H9 (cell line): ENCODE data around the gene NPAS2. TPM values are rescaled to one million over a fixed set of nuclear protein-coding genes. Genes with fewer than 3 reads are reported as not detected.

Experiments
- DNase-seq: peaks from one replicate; pipeline ENCODE4 v3.0.0-alpha.2; 2017
- H2AFZ ChIP-seq: one replicate; pipeline ENCODE4 v1.6.1; 2013; ENCODE audit warnings: mild to moderate bottlenecking, low read length, control low read depth, moderate library complexity
- H2AK5ac ChIP-seq: 2 replicates; pipeline ENCODE4 v1.6.1; 2013; ENCODE audit warnings: low read length, control low read depth, mixed read lengths; ENCODE audit not compliant: insufficient read length
- H2BK120ac ChIP-seq: one replicate; pipeline ENCODE4 v1.6.1; 2013; ENCODE audit warnings: low read depth, mild to moderate bottlenecking, low read length, control low read depth, inconsistent platforms; ENCODE audit not compliant: poor library complexity, severe bottlenecking
- H2BK12ac ChIP-seq: 2 replicates; pipeline ENCODE4 v1.6.1; 2013; ENCODE audit warnings: low read length, control low read depth, mixed read lengths, low read depth; ENCODE audit not compliant: insufficient read length
- H2BK15ac ChIP-seq: 2 replicates; pipeline ENCODE4 v1.6.1; 2013; ENCODE audit warnings: low read depth, low read length, control low read depth
- H2BK20ac ChIP-seq: one replicate; pipeline ENCODE4 v1.6.1; 2013; ENCODE audit warnings: low read depth, mild to moderate bottlenecking, low read length, control low read depth, inconsistent platforms; ENCODE audit not compliant: poor library complexity, severe bottlenecking
- H2BK5ac ChIP-seq: 2 replicates; pipeline ENCODE4 v1.6.1; 2013; ENCODE audit warnings: low read length, control low read depth, mixed read lengths; ENCODE audit not compliant: insufficient read length
- H3K14ac ChIP-seq: 2 replicates; pipeline ENCODE4 v1.6.1; 2013; ENCODE audit warnings: low read length, control low read depth; ENCODE audit not compliant: insufficient read depth
- H3K18ac ChIP-seq: 2 replicates; pipeline ENCODE4 v1.6.1; 2013; ENCODE audit warnings: low read depth, mild to moderate bottlenecking, mixed read lengths, low read length, control low read depth; ENCODE audit not compliant: insufficient read length
- H3K23ac ChIP-seq: 2 replicates; pipeline ENCODE4 v1.6.1; 2013; ENCODE audit warnings: low read length, control low read depth, mixed read lengths, low read depth; ENCODE audit not compliant: insufficient read length
- H3K23me2 ChIP-seq: 2 replicates; pipeline ENCODE4 v1.6.1; 2013; ENCODE audit warnings: low read depth, mild to moderate bottlenecking, mixed read lengths, low read length, control low read depth; ENCODE audit not compliant: insufficient read length, poor library complexity, severe bottlenecking
- H3K27ac ChIP-seq: 2 replicates; pipeline ENCODE4 v1.5.1; 2013; ENCODE audit warnings: low read length, control low read depth, mixed read lengths, low read depth; ENCODE audit not compliant: insufficient read length
- H3K27me3 ChIP-seq: 2 replicates; pipeline ENCODE4 v1.6.1; 2013; ENCODE audit warnings: low read length, control low read depth, inconsistent platforms; ENCODE audit not compliant: insufficient read depth
- H3K4ac ChIP-seq: 2 replicates; pipeline ENCODE4 v1.6.1; 2013; ENCODE audit warnings: low read depth, mild to moderate bottlenecking, control low read depth, inconsistent platforms, low read length, moderate library complexity
- H3K4me1 ChIP-seq: 2 replicates; pipeline ENCODE4 v1.6.1; 2013; ENCODE audit warnings: low read length, control low read depth, inconsistent platforms; ENCODE audit not compliant: insufficient read depth
- H3K4me2 ChIP-seq: 2 replicates; pipeline ENCODE4 v1.6.1; 2013; ENCODE audit warnings: low read length, control low read depth, mixed read lengths; ENCODE audit not compliant: insufficient read length, insufficient read depth
- H3K56ac ChIP-seq: 2 replicates; pipeline ENCODE4 v1.6.1; 2013; ENCODE audit warnings: low read depth, mild to moderate bottlenecking, mixed read lengths, low read length, control low read depth; ENCODE audit not compliant: insufficient read length
- H3K79me1 ChIP-seq: 2 replicates; pipeline ENCODE4 v1.6.1; 2013; ENCODE audit warnings: low read depth, mild to moderate bottlenecking, moderate library complexity, low read length, control low read depth, inconsistent platforms; ENCODE audit not compliant: insufficient read depth, poor library complexity, severe bottlenecking
- H3K79me2 ChIP-seq: 2 replicates; pipeline ENCODE4 v1.6.1; 2013; ENCODE audit warnings: low read length, control low read depth, inconsistent platforms; ENCODE audit not compliant: insufficient read depth
- H3K9ac ChIP-seq: 2 replicates; pipeline ENCODE4 v1.6.1; 2013; ENCODE audit warnings: low read length, control low read depth, mixed read lengths; ENCODE audit not compliant: insufficient read length; ENCODE audit errors: extremely low read depth
- H3K9me3 ChIP-seq: one replicate; pipeline ENCODE4 v1.6.1; 2013; ENCODE audit warnings: low read depth, low read length, inconsistent platforms; ENCODE audit not compliant: control insufficient read depth
- H3T11ph ChIP-seq: one replicate; pipeline ENCODE4 v1.6.1; 2013; ENCODE audit warnings: mild to moderate bottlenecking, low read length, control low read depth, inconsistent platforms
- H4K20me1 ChIP-seq: one replicate; pipeline ENCODE4 v1.6.1; 2013; ENCODE audit not compliant: control insufficient read depth, insufficient read length, insufficient read depth
- H4K5ac ChIP-seq: 2 replicates; pipeline ENCODE4 v1.6.1; 2013; ENCODE audit warnings: low read depth, mild to moderate bottlenecking, mixed read lengths, low read length, control low read depth; ENCODE audit not compliant: insufficient read length
- H4K8ac ChIP-seq: replicated peaks from 2 replicates; pipeline ENCODE4 v1.6.1; 2013; ENCODE audit warnings: low read length, control low read depth, mixed read lengths, low read depth; ENCODE audit not compliant: insufficient read length
- H4K91ac ChIP-seq: 2 replicates; pipeline ENCODE4 v1.6.1; 2013; ENCODE audit warnings: low read depth, mild to moderate bottlenecking, moderate library complexity, mixed read lengths, low read length, control low read depth; ENCODE audit not compliant: insufficient read length
- H3K27ac Mint-ChIP-seq, 3 experiments: 2 replicates in 2 of 3; 3 replicates in 1 of 3; pipeline ENCODE4 v1.8.0; 2020 to 2021; ENCODE audit warnings: mixed read lengths in 3 of 3, mild to moderate bottlenecking in 1 of 3, moderate library complexity in 1 of 3
- H3K27me3 Mint-ChIP-seq: 2 replicates; pipeline ENCODE4 v1.8.0; 2021; ENCODE audit warnings: low read depth, mild to moderate bottlenecking, moderate library complexity, mixed read lengths
- H3K36me3 Mint-ChIP-seq, 3 experiments: 2 replicates in 2 of 3; 3 replicates in 1 of 3; pipeline ENCODE4 v1.8.0; 2020 to 2021; ENCODE audit warnings: low read depth in 3 of 3, mixed read lengths in 3 of 3; ENCODE audit not compliant: insufficient read depth in 1 of 3
- H3K4me1 Mint-ChIP-seq, 2 experiments: 2 replicates each; pipeline ENCODE4 v1.8.0; 2020; ENCODE audit warnings: mixed read lengths in 2 of 2
- H3K4me3 Mint-ChIP-seq, 2 experiments: 2 replicates in 1 of 2; 3 replicates in 1 of 2; pipeline ENCODE4 v1.8.0; 2020 to 2021; ENCODE audit warnings: mild to moderate bottlenecking in 2 of 2, mixed read lengths in 2 of 2, moderate library complexity in 1 of 2
- H3K9me3 Mint-ChIP-seq, 2 experiments: 2 replicates in 1 of 2; 3 replicates in 1 of 2; pipeline ENCODE4 v1.8.0; 2020; ENCODE audit warnings: mild to moderate bottlenecking in 2 of 2, mixed read lengths in 2 of 2, moderate library complexity in 1 of 2
- WGBS: extraction: QIAGEN DNeasy Blood & Tissue Kit; methylation state at CpG from one replicate; pipeline ENCODE4 v1.1.7; 2013; ENCODE audit warnings: missing lambda C conversion rate, low lambda C conversion rate, mixed read lengths; ENCODE audit not compliant: insufficient read length; ENCODE audit errors: extremely low coverage; 5-methylcytosine and 5-hydroxymethylcytosine counted together
- total RNA-seq: library from RNA; stranded (reverse); gene quantifications from 2 replicates; pipeline ENCODE4 v1.2.1, GENCODE V29; 2021
- TF ChIP-seq, protein P1 (sequence below): fragments of 200-600 bp; sonication (generic); conservative IDR thresholded peaks from 3 replicates; pipeline ENCODE4 v1.8.0; 2021; ENCODE audit warnings: antibody characterized with exemption, mild to moderate bottlenecking

The NPAS2 gene
- total RNA-seq, 1 experiment from 2014 or later = 1.3 TPM

DNA sequence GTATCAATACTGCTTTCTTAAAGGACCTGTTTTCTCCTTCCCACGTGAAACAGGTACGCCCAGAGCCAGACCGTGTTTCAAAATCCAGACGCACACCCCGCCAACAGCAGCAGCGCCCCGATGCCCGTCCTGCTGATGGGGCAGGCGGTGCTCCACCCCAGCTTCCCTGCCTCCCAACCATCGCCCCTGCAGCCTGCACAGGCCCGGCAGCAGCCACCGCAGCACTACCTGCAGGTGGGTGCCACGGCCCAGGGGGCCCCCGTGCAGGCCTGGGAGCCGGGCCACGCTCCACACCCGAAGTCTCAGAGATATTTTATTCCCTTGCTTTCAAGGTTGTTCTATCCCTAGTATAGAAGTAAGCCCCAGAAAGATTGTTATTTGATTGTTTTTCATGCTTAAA is 173.4 kb downstream of the NPAS2 start:
- Histone ChIP-seq H3K4me1 (no peaks in the 10 kb centered on the region), H3T11ph (no peak overlapping the region), H2BK12ac (no peak overlapping the region), H2BK20ac (no peak overlapping the region), H3K79me1 (no peaks in the 10 kb centered on the region), H3K4me2 (no peak overlapping the region), H3K18ac (no peak overlapping the region), H4K5ac (no peak overlapping the region), H3K27ac (no peak overlapping the region), H3K23ac (no peak overlapping the region), H2BK5ac (no peak overlapping the region), H2AFZ (no peak overlapping the region), H2BK120ac (no peak overlapping the region), H3K27me3 (no peaks in the 10 kb centered on the region), H3K4ac (no peak overlapping the region), H3K56ac (no peak overlapping the region), H3K79me2 (no peaks in the 10 kb centered on the region), H3K23me2 (no peaks in the 10 kb centered on the region), H3K14ac (no peak overlapping the region), H4K8ac (no peak overlapping the region), H2AK5ac (no peak overlapping the region), H2BK15ac (no peak overlapping the region), H3K9me3 (no peaks in the 10 kb centered on the region), H3K9ac (no peak overlapping the region), H4K91ac (no peak overlapping the region), H4K20me1 (no peaks in the 10 kb centered on the region)
- DNase-seq = no peak
- Mint-ChIP-seq H3K4me3 (no peak overlapping the region), H3K9me3 (no peaks in the 10 kb centered on the region), H3K27ac (no peak overlapping the region), H3K36me3 (no peaks in the 10 kb centered on the region; a peak in 1 of 7 replicates), H3K27me3 (peaks cover 2% of the 10 kb centered on the region; the same call in 1 of the 2 replicates), H3K4me1 (peaks cover 2 to 14% of the 10 kb centered on the region in 2 experiments; a peak in 3 of 4 replicates)
- TF ChIP-seq, protein P1, sequence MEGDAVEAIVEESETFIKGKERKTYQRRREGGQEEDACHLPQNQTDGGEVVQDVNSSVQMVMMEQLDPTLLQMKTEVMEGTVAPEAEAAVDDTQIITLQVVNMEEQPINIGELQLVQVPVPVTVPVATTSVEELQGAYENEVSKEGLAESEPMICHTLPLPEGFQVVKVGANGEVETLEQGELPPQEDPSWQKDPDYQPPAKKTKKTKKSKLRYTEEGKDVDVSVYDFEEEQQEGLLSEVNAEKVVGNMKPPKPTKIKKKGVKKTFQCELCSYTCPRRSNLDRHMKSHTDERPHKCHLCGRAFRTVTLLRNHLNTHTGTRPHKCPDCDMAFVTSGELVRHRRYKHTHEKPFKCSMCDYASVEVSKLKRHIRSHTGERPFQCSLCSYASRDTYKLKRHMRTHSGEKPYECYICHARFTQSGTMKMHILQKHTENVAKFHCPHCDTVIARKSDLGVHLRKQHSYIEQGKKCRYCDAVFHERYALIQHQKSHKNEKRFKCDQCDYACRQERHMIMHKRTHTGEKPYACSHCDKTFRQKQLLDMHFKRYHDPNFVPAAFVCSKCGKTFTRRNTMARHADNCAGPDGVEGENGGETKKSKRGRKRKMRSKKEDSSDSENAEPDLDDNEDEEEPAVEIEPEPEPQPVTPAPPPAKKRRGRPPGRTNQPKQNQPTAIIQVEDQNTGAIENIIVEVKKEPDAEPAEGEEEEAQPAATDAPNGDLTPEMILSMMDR = no peak
- WGBS = no CpG with 5 or more reads among the region's 17 CpGs
